ENCODE results near the gene C1orf159. TPM values are rescaled to one million over a fixed set of nuclear protein-coding genes. Genes with fewer than 3 reads are reported as not detected.

C1orf159 gene
- total and polyA plus RNA-seq, 9 of the 15 experiments (the other 6 are each of a cell fraction or from before 2014, with no cell fraction given): 0.28 to 54.9 (median 10.6) TPM

DNA sequence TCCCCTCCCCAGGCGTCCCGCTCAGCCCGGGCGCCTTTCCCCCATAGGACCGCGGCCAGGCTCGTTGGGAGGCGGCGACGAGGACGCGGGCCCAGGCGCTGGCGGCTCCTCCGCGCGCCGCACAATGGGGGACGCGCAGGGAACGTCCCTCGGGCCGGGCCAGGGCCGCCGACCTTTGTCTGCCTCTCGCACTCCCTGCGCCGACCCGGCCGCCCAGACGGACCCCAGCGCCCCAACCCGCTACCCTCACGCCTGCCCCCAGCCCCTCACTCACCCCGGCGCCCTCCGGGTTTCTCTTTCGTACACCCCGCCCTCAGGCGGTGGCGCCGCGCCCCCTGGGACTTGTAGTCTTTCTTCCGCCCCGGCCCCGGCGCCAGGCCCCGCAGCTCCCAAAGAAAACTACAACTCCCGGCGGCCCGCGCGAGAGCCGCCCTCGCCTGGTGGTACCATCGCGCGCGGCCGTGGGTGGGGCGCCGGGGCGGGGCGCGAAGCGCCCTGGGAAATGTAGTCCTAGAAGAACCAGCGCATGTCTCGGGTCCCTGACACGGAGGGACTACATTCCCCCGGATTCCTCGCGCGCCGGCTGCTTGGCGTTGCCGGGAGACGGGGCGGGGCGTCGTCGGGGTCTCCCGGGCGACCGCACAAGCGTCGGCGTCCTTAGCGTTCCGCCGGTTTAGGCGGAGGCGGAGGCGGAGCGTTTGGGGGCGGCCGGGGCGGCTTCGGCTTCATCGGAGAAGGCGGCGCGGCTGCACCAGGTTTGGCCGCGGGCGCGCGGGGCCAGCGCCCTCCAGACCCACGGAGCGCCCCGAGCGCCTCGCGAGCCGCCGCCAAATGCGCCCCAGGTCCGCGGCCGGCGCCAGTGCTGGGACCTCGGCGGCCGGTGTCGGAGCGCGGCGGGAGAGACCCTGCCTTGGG is at the start of gene C1orf159 (continued):
- TF ChIP-seq, protein P1, sequence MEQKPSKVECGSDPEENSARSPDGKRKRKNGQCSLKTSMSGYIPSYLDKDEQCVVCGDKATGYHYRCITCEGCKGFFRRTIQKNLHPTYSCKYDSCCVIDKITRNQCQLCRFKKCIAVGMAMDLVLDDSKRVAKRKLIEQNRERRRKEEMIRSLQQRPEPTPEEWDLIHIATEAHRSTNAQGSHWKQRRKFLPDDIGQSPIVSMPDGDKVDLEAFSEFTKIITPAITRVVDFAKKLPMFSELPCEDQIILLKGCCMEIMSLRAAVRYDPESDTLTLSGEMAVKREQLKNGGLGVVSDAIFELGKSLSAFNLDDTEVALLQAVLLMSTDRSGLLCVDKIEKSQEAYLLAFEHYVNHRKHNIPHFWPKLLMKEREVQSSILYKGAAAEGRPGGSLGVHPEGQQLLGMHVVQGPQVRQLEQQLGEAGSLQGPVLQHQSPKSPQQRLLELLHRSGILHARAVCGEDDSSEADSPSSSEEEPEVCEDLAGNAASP (IDR thresholded peaks at IDR 0.05): no peak
- TF ChIP-seq ADNP (tag; IDR thresholded peaks at IDR 0.05) (no peak), ZNF699 (CRISPR knock-in tag; IDR thresholded peaks at IDR 0.05; ENCODE audit: insufficient replicate concordance) (no peak), CBX3 (IDR thresholded peaks at IDR 0.05; ENCODE audit: borderline replicate concordance in 1 of 2, low read length in 2 of 2) (0 out of 3 replicates have a peak, but pooled peaks of 1 of the 2 experiments have one; percentile 15), TAF7 (tag; IDR thresholded peaks at IDR 0.05) (no peak), ASH1L (IDR thresholded peaks at IDR 0.05; ENCODE audit: borderline replicate concordance, low read depth, partially characterized antibody) (no peak), POLR2AphosphoS2 (IDR thresholded peaks at IDR 0.05; ENCODE audit: low read length) (no peak), JUNB (CRISPR knock-in tag; conservative IDR thresholded peaks at IDR 0.05) (no peak), TRIM28 (IDR thresholded peaks at IDR 0.05) (no peak), SREBF1 (IDR thresholded peaks at IDR 0.05; ENCODE audit: borderline replicate concordance, low read depth, low read length) (peak; percentile 83), MTA2 (IDR thresholded peaks at IDR 0.05; ENCODE audit: low read depth) (no peak), NONO (IDR thresholded peaks at IDR 0.05; ENCODE audit: low read depth in 2 of 2, low read length in 1 of 2) (peak in 1 of 2 experiments; percentile 85; a peak in 2 of 4 replicates), KDM5B (IDR thresholded peaks at IDR 0.05; ENCODE audit: insufficient replicate concordance, low read depth, low read length) (peak; percentile 5), ZBTB17 (CRISPR knock-in tag; IDR thresholded peaks at IDR 0.05) (peak; percentile 83; the same call in 1 of the 2 replicates)
- TF ChIP-seq, protein P2, sequence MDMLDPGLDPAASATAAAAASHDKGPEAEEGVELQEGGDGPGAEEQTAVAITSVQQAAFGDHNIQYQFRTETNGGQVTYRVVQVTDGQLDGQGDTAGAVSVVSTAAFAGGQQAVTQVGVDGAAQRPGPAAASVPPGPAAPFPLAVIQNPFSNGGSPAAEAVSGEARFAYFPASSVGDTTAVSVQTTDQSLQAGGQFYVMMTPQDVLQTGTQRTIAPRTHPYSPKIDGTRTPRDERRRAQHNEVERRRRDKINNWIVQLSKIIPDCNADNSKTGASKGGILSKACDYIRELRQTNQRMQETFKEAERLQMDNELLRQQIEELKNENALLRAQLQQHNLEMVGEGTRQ (CRISPR knock-in tag; IDR thresholded peaks at IDR 0.05): no peak
- TF ChIP-seq, protein P3, sequence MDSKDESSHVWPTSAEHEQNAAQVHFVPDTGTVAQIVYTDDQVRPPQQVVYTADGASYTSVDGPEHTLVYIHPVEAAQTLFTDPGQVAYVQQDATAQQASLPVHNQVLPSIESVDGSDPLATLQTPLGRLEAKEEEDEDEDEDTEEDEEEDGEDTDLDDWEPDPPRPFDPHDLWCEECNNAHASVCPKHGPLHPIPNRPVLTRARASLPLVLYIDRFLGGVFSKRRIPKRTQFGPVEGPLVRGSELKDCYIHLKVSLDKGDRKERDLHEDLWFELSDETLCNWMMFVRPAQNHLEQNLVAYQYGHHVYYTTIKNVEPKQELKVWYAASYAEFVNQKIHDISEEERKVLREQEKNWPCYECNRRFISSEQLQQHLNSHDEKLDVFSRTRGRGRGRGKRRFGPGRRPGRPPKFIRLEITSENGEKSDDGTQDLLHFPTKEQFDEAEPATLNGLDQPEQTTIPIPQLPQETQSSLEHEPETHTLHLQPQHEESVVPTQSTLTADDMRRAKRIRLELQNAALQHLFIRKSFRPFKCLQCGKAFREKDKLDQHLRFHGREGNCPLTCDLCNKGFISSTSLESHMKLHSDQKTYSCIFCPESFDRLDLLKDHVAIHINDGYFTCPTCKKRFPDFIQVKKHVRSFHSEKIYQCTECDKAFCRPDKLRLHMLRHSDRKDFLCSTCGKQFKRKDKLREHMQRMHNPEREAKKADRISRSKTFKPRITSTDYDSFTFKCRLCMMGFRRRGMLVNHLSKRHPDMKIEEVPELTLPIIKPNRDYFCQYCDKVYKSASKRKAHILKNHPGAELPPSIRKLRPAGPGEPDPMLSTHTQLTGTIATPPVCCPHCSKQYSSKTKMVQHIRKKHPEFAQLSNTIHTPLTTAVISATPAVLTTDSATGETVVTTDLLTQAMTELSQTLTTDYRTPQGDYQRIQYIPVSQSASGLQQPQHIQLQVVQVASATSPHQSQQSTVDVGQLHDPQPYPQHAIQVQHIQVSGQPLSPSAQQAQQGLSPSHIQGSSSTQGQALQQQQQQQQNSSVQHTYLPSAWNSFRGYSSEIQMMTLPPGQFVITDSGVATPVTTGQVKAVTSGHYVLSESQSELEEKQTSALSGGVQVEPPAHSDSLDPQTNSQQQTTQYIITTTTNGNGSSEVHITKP (IDR thresholded peaks at IDR 0.05; ENCODE audit: partially characterized antibody): peak; percentile 96
- TF ChIP-seq, protein P4, sequence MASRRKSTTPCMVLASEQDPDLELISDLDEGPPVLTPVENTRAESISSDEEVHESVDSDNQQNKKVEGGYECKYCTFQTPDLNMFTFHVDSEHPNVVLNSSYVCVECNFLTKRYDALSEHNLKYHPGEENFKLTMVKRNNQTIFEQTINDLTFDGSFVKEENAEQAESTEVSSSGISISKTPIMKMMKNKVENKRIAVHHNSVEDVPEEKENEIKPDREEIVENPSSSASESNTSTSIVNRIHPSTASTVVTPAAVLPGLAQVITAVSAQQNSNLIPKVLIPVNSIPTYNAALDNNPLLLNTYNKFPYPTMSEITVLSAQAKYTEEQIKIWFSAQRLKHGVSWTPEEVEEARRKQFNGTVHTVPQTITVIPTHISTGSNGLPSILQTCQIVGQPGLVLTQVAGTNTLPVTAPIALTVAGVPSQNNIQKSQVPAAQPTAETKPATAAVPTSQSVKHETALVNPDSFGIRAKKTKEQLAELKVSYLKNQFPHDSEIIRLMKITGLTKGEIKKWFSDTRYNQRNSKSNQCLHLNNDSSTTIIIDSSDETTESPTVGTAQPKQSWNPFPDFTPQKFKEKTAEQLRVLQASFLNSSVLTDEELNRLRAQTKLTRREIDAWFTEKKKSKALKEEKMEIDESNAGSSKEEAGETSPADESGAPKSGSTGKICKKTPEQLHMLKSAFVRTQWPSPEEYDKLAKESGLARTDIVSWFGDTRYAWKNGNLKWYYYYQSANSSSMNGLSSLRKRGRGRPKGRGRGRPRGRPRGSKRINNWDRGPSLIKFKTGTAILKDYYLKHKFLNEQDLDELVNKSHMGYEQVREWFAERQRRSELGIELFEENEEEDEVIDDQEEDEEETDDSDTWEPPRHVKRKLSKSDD (conservative IDR thresholded peaks at IDR 0.05; ENCODE audit: low read length): no peak
